H1 (cell line): ENCODE results near the gene KRT81.

Experiments
- POLR2AphosphoS5 ChIP-seq: IDR thresholded peaks from 2 replicates; pipeline ENCODE4 v1.6.1; 2011; ENCODE audit warnings: low read depth, low read length
- TF ChIP-seq, protein P1 (sequence below), 3 experiments: IDR thresholded peaks; 1 replicate in 2 of 3; 2 replicates in 1 of 3; pipeline versions ENCODE4 v1.5.1 to v1.6.1; 2011; ENCODE audit warnings: low read length in 3 of 3, mild to moderate bottlenecking in 3 of 3, inconsistent platforms in 2 of 3, low read depth in 1 of 3, moderate library complexity in 1 of 3; ENCODE audit not compliant: insufficient read depth in 1 of 3; ENCODE audit errors: control extremely low read depth in 1 of 3
- TF ChIP-seq, protein P2 (sequence below): IDR thresholded peaks from 2 replicates; pipeline ENCODE4 v1.6.1; 2011; ENCODE audit warnings: low read depth, mild to moderate bottlenecking, low read length; ENCODE audit not compliant: insufficient read depth

DNA sequence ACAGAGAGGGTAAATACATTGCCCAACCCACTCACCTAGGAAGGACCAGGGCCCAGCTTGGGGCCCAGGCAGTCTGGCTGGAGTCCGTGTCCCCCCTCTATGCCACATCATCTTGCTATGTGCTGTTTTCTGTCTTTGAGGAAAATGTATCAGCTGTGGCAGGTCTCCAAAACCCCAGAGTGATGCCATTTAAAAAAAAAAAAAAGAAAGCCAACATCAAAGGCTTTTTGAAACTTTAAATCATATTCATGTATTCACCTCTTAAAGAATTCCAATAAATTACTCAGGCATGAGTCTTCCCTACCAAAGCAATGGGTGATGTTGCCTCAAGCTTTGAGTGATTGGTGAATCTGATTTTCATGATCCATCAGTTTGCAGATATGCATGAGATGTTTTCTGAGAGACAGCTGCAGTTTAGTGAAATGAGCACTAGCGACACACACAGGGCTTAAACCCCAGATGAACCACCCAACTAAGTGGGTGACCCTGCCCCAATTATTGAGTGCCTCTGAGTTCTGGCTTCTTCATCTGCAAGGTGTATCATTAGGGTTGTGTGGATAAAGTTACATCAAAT, 6.1 kb downstream of the KRT81 start:
- TF ChIP-seq POLR2AphosphoS5 = no peak
- TF ChIP-seq, protein P1, sequence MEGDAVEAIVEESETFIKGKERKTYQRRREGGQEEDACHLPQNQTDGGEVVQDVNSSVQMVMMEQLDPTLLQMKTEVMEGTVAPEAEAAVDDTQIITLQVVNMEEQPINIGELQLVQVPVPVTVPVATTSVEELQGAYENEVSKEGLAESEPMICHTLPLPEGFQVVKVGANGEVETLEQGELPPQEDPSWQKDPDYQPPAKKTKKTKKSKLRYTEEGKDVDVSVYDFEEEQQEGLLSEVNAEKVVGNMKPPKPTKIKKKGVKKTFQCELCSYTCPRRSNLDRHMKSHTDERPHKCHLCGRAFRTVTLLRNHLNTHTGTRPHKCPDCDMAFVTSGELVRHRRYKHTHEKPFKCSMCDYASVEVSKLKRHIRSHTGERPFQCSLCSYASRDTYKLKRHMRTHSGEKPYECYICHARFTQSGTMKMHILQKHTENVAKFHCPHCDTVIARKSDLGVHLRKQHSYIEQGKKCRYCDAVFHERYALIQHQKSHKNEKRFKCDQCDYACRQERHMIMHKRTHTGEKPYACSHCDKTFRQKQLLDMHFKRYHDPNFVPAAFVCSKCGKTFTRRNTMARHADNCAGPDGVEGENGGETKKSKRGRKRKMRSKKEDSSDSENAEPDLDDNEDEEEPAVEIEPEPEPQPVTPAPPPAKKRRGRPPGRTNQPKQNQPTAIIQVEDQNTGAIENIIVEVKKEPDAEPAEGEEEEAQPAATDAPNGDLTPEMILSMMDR (IDR thresholded peaks at IDR 0.05; ENCODE audit: control extremely low read depth in 1 of 3, insufficient read depth in 1 of 3, low read depth in 1 of 3, low read length in 3 of 3) = no peak
- TF ChIP-seq, protein P2, sequence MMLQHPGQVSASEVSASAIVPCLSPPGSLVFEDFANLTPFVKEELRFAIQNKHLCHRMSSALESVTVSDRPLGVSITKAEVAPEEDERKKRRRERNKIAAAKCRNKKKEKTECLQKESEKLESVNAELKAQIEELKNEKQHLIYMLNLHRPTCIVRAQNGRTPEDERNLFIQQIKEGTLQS = no peak
